Right atrium auricular region (tissue), 2 donors: ENCODE data around the gene SPOP. TPM values are rescaled to one million over a fixed set of nuclear protein-coding genes. Genes with fewer than 3 reads are reported as not detected.

Experiments used
- DNase-seq: peaks from one replicate; pipeline ENCODE4 v3.0.0-alpha.2; 2019; ENCODE audit warnings: low spot score
- H3K27ac ChIP-seq, 2 donors: fragments of 200-600 bp; sonication (generic); 1 replicate in 1 of 2; 2 replicates in 1 of 2; pipeline ENCODE4 v1.5.1; 2016 to 2019
- H3K27me3 ChIP-seq, 2 donors: fragments of 200-600 bp; sonication (generic); one replicate each; pipeline versions ENCODE4 v1.5.1 to v1.6.0; 2017 to 2019
- H3K36me3 ChIP-seq: fragments of 200-600 bp; sonication (generic); one replicate; pipeline ENCODE4 v1.5.1; 2016
- H3K4me1 ChIP-seq, 2 donors: fragments of 200-600 bp; sonication (generic); one replicate each; pipeline versions ENCODE4 v1.5.1 to v1.6.0; 2017 to 2019
- H3K4me3 ChIP-seq, 2 donors: fragments of 200-600 bp; sonication (generic); 1 replicate in 1 of 2; 2 replicates in 1 of 2; pipeline ENCODE4 v1.5.1; 2017 to 2019; ENCODE audit warnings: mild to moderate bottlenecking in 1 of 2, moderate library complexity in 1 of 2
- H3K9me3 ChIP-seq, 2 donors: fragments of 200-600 bp; sonication (generic); one replicate each; pipeline ENCODE4 v1.5.1; 2019
- CTCF ChIP-seq, 2 donors: fragments of 200-600 bp; sonication (generic); IDR thresholded peaks; one replicate each; pipeline ENCODE4 v1.5.1; 2019; ENCODE audit warnings: antibody characterized with exemption in 2 of 2
- total RNA-seq, 2 donors: library from RNA; depleted of rRNA; stranded (reverse); fragments of >200 nt; gene quantifications; one replicate each; pipeline ENCODE4 v1.1.0, GENCODE V29; 2016

Gene SPOP
- total RNA-seq, 2 donors from 2014 or later, result 40.9 to 71.8 TPM

GRCh38 chr17:49604314-49604869 lies 73.5 kb downstream of the SPOP start:
- no peak for DNase-seq
- H3K27ac ChIP-seq, result no peak overlapping the region
- H3K36me3 ChIP-seq, result peaks cover 97% of the 10 kb centered on the region
- H3K4me3 ChIP-seq, result no peak overlapping the region
- TF ChIP-seq CTCF (IDR thresholded peaks at IDR 0.05), result no peak
- H3K4me1 ChIP-seq, result peaks cover 0 to 27% of the 10 kb centered on the region in 2 donors
- no peaks in the 10 kb centered on the region for H3K9me3 ChIP-seq
- no peaks in the 10 kb centered on the region for H3K27me3 ChIP-seq

GRCh38 chr17:49603720-49604119 lies 74.2 kb downstream of the SPOP start:
- Histone ChIP-seq H3K4me3 (no peak overlapping the region), H3K27ac (peak overlapping the region in 1 of 2 donors; percentile 51), H3K9me3 (no peaks in the 10 kb centered on the region), H3K27me3 (no peaks in the 10 kb centered on the region), H3K4me1 (peaks cover 0 to 29% of the 10 kb centered on the region in 2 donors), H3K36me3 (peaks cover 97% of the 10 kb centered on the region)
- no peak for DNase-seq
- peak in 1 of 2 donors; percentile 14 for TF ChIP-seq CTCF (IDR thresholded peaks at IDR 0.05)

GRCh38 chr17:49603238-49603637 lies 74.7 kb downstream of the SPOP start:
- H3K27ac ChIP-seq, result peak overlapping the region in 1 of 2 donors; percentile 51
- H3K4me3 ChIP-seq, result no peak overlapping the region
- TF ChIP-seq CTCF (IDR thresholded peaks at IDR 0.05), result no peak
- H3K4me1 ChIP-seq, result peaks cover 0 to 34% of the 10 kb centered on the region in 2 donors
- no peaks in the 10 kb centered on the region for H3K9me3 ChIP-seq
- no peak for DNase-seq
- no peaks in the 10 kb centered on the region for H3K27me3 ChIP-seq
- H3K36me3 ChIP-seq, result peaks cover 97% of the 10 kb centered on the region

GRCh38 chr17:49602783-49603182 lies 75.1 kb downstream of the SPOP start:
- no peak overlapping the region for H3K4me3 ChIP-seq
- H3K27ac ChIP-seq, result peak overlapping the region in 1 of 2 donors; percentile 9
- H3K27me3 ChIP-seq, result no peaks in the 10 kb centered on the region
- TF ChIP-seq CTCF (IDR thresholded peaks at IDR 0.05), result no peak
- H3K36me3 ChIP-seq, result peaks cover 97% of the 10 kb centered on the region
- no peaks in the 10 kb centered on the region for H3K9me3 ChIP-seq
- peaks cover 0 to 39% of the 10 kb centered on the region in 2 donors for H3K4me1 ChIP-seq
- no peak for DNase-seq

GRCh38 chr17:49600949-49601348 lies 76.9 kb downstream of the SPOP start:
- TF ChIP-seq CTCF (IDR thresholded peaks at IDR 0.05), result no peak
- Histone ChIP-seq H3K4me3 (no peak overlapping the region), H3K36me3 (peaks cover 97% of the 10 kb centered on the region), H3K9me3 (no peaks in the 10 kb centered on the region), H3K27ac (no peak overlapping the region), H3K4me1 (peaks cover 0 to 47% of the 10 kb centered on the region in 2 donors), H3K27me3 (no peaks in the 10 kb centered on the region)
- DNase-seq, result no peak

- Histone ChIP-seq H3K4me1 (peaks cover 0 to 43% of the 10 kb centered on the region in 2 donors), H3K27ac (no peak overlapping the region), H3K36me3 (peaks cover 89% of the 10 kb centered on the region)
These were observed 79.0 kb downstream of the SPOP start for GRCh38 chr17:49598918-49599317.

More at GRCh38 chr17:49598918-49599317, 79.0 kb downstream of the SPOP start:
- TF ChIP-seq CTCF (IDR thresholded peaks at IDR 0.05), result no peak
- H3K27me3 ChIP-seq, result no peaks in the 10 kb centered on the region
- no peaks in the 10 kb centered on the region for H3K9me3 ChIP-seq
- DNase-seq, result no peak
- H3K4me3 ChIP-seq, result no peak overlapping the region
